HG03159 (cell line): ENCODE results near the gene KRT36.

Experiments
- ATAC-seq: cut with Tn5 transposase; IDR thresholded peaks from one replicate; pipeline ENCODE4 v1.9.1; 2021; ENCODE audit warnings: mild to moderate bottlenecking, moderate library complexity; ENCODE audit not compliant: unreplicated experiment

The KRT36 gene

GRCh38 chr17:41504246-41504977 is 14.7 kb upstream of the KRT36 start:
- no peak for ATAC-seq

GRCh38 chr17:41503202-41503601 is 13.5 kb upstream of the KRT36 start:
- no peak for ATAC-seq

- no peak for ATAC-seq
Observed at GRCh38 chr17:41500131-41500911, 10.6 kb upstream of the KRT36 start.

GRCh38 chr17:41499714-41500113 is 10.0 kb upstream of the KRT36 start:
- no peak for ATAC-seq

GRCh38 chr17:41498276-41498675 is 8.6 kb upstream of the KRT36 start:
- ATAC-seq, result no peak

- ATAC-seq, result peak; percentile 73
Observed at GRCh38 chr17:41496803-41497484, 7.2 kb upstream of the KRT36 start.

- ATAC-seq, result no peak
Observed at GRCh38 chr17:41494524-41494923, 4.8 kb upstream of the KRT36 start.

- ATAC-seq, result no peak
Observed at GRCh38 chr17:41492771-41493170, 3.1 kb upstream of the KRT36 start.

GRCh38 chr17:41492351-41492750 is 2.6 kb upstream of the KRT36 start:
- no peak for ATAC-seq

- no peak for ATAC-seq
Observed at GRCh38 chr17:41491476-41491875, 1.8 kb upstream of the KRT36 start.

GRCh38 chr17:41490000-41490990 is 585 bp upstream of the KRT36 start:
- ATAC-seq, result no peak

- ATAC-seq, result no peak
Observed at GRCh38 chr17:41486809-41487530, 2.7 kb downstream of the KRT36 start.

- no peak for ATAC-seq
Observed at GRCh38 chr17:41486316-41486715, 3.4 kb downstream of the KRT36 start.

- ATAC-seq, result no peak
Observed at GRCh38 chr17:41484920-41485904, 4.5 kb downstream of the KRT36 start.

- ATAC-seq, result no peak
Observed at GRCh38 chr17:41483991-41484826, 5.5 kb downstream of the KRT36 start.

- ATAC-seq, result no peak
Observed at GRCh38 chr17:41483531-41483930, 6.2 kb downstream of the KRT36 start.

- ATAC-seq, result no peak
Observed at GRCh38 chr17:41481036-41481435, 8.7 kb downstream of the KRT36 start, which contains the start of gene KRT35. TSS of gene KRT35 (minus strand) at chr17:41481151. CDS start at chr17:41481097, 54 bp downstream.

GRCh38 chr17:41480581-41480980 is 9.1 kb downstream of the KRT36 start:
- no peak for ATAC-seq
